Stromal cell of bone marrow (primary cell): ENCODE results near the gene C1orf21.
"Not testable (repeated sequence)": the region's sequence is repeated elsewhere in the genome, so short reads cannot be mapped to it uniquely, and the experiment has no call there.

Experiments used
- DNase-seq: peaks from one replicate; pipeline ENCODE4 v3.0.0-alpha.2; 2012; ENCODE audit warnings: low read depth

C1orf21 gene

GRCh38 chr1:184597650-184598357, 211.0 kb downstream of the C1orf21 start:
- no peak for DNase-seq

GRCh38 chr1:184598403-184599193, 211.8 kb downstream of the C1orf21 start:
- no peak for DNase-seq

- no peak for DNase-seq
Measured at GRCh38 chr1:184604152-184604900, 217.5 kb downstream of the C1orf21 start.

DNA sequence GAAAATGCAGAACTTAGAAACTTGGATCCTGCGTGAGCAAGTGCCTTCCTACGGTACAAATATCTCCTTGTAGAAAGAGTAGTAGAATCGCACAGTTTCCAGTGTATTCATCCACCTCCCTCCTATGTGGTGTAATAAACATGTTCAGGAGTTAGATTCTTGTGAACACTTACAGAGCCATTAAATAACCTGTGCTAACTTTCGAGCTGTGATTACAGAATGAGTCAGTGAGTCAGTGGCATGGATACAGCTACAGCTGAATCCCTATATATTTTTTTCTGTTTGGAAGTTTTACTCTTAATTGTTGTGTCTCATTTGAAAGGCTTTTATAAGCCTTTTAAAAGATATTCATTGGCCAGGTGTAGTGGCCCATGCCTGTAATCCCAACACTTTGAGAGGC, 219.1 kb downstream of the C1orf21 start:
- DNase-seq, result no peak

DNA sequence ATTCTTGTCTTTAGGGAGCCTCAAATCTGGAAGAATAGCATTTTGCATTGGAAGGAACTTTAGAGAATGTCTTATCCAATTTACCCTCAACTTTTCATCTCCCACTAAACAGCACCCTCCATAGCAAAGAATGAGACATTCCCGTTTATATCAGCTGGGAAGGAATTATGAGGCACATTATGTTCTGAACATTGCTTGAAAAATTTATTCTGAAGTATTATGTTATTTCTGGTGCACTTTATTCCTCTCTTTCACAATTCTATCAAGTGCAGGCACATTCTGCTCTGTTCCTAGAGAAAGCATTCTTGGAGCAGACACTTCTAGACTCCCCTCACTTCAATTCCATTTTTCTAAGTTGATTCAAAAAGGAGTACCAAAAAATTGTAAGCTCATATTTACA, 220.0 kb downstream of the C1orf21 start:
- no peak for DNase-seq

GRCh38 chr1:184608581-184608980, 221.8 kb downstream of the C1orf21 start:
- no peak for DNase-seq

GRCh38 chr1:184608990-184609389, 222.2 kb downstream of the C1orf21 start:
- DNase-seq, result no peak

GRCh38 chr1:184610876-184611595, 224.2 kb downstream of the C1orf21 start:
- DNase-seq, result no peak

GRCh38 chr1:184612229-184612628, 225.4 kb downstream of the C1orf21 start:
- not testable (repeated sequence) for DNase-seq

GRCh38 chr1:184614667-184615066, 227.8 kb downstream of the C1orf21 start:
- DNase-seq, result no peak

- no peak for DNase-seq
Measured at GRCh38 chr1:184615301-184615700, 228.5 kb downstream of the C1orf21 start.

GRCh38 chr1:184616504-184616903, 229.7 kb downstream of the C1orf21 start:
- DNase-seq, result no peak

DNA sequence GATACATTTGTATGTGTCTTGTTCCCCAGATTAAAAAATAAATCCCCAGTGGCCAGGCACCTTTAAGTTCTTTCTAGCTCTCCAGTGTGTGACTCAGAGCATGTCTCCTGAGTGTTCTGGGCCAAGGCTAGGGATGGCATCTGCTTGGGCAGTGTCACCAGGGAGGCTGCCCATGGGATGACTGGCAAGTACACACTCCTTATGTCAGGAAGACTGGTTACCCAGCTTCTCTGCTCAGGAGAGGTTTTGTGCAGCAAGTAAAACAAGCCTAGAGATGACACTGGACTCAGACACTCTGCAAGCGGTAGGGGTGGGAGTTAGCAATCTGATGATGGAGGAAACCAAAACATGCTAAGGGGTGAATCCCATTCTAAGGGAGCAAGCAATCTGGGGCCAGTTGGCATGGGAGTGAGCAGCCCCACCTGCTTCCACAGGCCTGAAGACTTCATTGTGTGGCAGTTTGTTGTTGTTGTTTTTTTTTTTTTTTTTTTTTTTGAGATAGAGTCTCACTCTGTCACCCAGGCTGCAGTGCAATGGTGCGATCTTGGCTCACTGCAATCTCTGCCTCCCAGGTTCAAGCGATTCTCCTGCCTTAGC, 230.7 kb downstream of the C1orf21 start:
- no peak for DNase-seq

GRCh38 chr1:184618851-184619250, 232.0 kb downstream of the C1orf21 start:
- no peak for DNase-seq

DNA sequence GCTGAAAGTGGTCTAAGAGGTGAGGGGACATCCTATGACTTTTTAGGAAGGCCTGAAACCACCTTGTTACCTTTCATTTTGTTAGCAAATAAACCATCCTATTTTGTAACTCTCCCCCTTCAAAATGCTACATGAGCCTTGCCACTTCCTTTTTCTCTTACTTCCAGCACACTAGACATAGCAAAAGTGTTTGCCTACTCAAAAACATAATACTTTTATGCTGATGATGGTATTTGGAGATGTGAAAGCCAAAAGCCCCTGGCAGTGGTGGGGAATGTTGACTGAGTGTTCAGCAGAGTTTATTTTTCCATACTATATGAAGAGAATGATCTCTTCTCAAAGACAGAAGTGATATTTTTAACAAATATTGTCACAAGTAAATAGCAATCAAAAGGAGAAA, 233.6 kb downstream of the C1orf21 start:
- DNase-seq, result no peak

DNA sequence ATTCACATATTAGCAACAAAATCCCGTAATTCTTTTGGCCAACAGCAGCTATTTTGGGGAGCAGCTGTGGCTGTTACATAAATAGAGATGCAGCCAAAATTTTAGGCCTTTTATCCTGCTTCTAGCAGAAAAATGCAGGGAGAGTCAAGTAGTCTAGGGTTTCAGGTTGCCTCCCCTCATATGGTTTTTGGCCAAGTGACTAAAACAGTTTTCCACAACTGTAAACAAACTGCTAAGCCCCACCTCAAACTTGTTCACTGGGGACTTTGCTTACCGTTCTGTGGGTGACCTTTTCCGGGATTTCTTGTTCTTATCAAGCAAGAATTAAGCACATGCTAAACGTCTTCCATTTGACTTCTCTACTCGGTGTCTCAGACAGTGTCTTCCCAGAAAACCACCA, 234.4 kb downstream of the C1orf21 start:
- peak; percentile 70 for DNase-seq

- DNase-seq, result peak; percentile 95
Measured at GRCh38 chr1:184622136-184622823, 235.5 kb downstream of the C1orf21 start.

DNA sequence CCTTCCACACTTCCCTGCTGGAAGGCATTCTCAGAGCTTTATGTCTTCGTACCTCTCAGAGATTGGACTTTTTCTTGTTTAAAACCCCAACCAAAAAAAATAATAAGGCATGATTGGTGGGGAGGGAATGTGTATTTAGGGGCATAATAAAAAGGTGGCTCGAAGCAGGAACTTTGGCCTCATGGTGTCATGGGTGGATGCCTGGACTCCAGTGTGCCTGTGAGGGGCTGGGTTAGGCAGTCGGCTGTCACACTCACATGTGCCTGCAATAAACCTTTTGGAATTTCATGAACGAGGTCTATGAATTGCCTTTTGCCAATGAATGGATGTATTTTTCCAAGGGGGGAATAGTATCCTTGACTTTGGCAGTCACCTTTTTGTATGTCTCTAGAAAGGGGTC, 236.6 kb downstream of the C1orf21 start:
- no peak for DNase-seq

- DNase-seq, result no peak
Measured at GRCh38 chr1:184624051-184624450, 237.2 kb downstream of the C1orf21 start.

DNA sequence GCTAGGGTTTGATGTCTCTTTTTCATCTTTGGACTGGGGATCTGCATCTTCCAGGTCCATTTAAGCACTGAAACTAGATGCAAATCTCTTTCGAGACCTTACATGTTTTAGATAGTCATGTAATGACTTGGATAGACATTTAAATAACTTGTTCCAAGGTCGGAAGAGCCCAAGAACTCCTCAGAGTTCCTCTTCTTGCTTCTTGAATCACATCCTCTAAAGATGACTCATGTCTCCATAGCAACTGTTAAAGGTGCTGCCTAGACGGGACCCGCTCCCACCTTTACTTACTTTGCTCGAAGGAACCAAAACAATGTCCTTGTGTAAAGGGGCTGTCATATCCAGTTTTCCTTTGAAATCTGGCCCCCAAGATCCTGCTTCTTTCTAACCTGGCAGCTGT, 237.8 kb downstream of the C1orf21 start:
- no peak for DNase-seq

DNA sequence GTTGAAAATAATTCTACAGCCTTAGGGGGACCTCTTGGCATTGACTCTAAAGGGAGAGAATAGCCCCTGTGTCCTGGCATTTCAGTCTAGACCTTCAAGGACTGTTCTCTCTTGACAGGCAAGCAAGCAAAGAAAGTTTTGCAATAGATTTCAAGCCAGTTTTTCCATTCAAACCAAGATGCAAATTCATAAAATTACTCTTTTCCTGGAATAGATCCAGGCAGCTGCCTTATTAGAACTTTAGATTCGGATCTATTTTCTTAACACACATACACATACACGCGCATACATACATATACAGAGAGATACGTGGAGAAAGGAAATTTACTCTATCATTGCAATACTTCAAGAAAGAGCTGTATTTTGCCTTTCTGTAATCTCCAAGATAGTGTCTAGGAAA, 238.4 kb downstream of the C1orf21 start:
- no peak for DNase-seq
